Fibroblast of skin of left biceps (primary cell): ENCODE results near the gene MOV10.
"Not testable (repeated sequence)": the region's sequence is repeated elsewhere in the genome, so short reads cannot be mapped to it uniquely, and the experiment has no call there.

ENCODE experiments used
- DNase-seq, 2 experiments: peaks; one replicate each; pipeline ENCODE4 v3.0.0-alpha.2; 2013; ENCODE audit warnings: low read depth in 2 of 2

The MOV10 gene

DNA sequence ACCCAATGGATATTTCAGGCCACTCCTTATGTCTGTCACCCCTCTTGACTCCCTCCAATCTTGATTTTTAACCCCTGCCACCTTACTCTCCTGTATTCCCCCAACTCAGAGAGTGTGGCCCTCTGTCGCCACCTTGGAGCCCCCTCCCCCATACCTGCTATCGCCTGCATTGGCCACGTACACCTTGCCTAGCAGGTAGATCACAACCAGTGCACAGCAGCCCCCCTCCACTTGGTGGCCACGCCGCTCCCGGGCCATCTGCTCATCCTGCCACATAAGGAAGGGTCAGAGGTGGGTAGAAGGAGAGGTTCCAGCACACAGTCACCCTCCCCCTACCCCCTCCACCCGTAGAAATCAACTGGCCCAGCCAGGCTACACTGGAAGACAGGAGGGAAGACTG, 37.7 kb downstream of the MOV10 start:
- no peak for DNase-seq

DNA sequence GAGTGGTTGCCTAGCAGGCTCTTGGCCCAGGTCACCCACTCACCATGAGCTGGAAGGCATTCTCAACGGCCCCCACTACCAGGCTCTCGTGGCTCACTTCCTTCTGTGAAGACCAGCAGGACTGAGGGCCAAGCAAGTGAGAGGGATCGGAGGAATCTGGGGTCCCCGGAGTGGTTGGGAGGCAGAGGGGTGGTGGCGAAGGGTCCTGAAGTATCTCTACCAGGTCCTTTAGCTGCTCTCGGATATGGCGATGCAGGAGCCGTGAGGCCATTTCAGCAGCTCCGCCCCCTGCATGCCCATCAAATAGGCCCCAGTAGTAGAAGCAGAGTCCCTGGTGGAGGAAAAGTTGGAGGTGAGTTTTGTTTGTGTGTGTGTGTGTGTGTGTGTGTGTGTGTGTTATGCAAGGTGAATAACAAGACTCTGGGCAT, 38.3 kb downstream of the MOV10 start:
- DNase-seq, result no peak

DNA sequence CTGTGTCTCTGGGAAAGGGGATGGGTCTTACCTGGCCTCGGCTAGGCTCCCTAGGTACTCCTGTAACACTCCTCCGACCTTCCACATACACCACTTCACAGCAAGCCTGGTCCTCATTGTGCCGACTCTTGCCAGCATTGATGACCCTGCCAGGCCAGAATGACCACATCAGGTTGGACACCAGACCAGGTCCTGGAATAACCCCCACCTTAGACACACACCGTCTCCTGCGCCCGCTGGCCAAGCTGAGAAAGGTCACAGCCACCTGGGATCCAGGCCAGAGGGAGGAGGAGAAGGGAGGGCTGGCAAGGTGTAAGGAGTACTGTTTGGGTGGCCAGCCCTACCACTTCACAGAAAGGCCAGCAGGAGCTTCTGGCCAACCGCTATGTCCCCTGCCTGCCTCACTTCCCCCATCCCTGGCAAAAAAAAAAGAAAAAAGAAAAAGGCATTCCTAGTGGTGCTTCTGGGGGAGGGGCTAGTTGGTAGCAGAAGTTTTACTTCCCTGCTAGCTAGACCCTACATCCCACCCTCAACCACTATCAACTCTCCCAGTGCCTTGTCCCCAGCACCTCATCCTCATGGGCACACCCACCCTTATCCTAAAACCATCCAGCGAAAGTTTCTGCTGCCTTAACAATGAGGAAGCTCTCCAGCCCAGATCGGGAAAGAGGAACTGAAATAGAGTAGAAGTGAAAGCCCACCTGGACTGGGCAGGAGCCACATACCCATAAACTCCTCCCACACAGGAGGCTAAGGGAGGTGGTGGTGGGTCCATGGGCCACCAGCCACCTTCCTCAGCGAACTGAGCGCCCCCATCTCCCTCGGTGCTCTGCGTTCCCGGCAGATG, 39.2 kb downstream of the MOV10 start:
- DNase-seq, result no peak

DNA sequence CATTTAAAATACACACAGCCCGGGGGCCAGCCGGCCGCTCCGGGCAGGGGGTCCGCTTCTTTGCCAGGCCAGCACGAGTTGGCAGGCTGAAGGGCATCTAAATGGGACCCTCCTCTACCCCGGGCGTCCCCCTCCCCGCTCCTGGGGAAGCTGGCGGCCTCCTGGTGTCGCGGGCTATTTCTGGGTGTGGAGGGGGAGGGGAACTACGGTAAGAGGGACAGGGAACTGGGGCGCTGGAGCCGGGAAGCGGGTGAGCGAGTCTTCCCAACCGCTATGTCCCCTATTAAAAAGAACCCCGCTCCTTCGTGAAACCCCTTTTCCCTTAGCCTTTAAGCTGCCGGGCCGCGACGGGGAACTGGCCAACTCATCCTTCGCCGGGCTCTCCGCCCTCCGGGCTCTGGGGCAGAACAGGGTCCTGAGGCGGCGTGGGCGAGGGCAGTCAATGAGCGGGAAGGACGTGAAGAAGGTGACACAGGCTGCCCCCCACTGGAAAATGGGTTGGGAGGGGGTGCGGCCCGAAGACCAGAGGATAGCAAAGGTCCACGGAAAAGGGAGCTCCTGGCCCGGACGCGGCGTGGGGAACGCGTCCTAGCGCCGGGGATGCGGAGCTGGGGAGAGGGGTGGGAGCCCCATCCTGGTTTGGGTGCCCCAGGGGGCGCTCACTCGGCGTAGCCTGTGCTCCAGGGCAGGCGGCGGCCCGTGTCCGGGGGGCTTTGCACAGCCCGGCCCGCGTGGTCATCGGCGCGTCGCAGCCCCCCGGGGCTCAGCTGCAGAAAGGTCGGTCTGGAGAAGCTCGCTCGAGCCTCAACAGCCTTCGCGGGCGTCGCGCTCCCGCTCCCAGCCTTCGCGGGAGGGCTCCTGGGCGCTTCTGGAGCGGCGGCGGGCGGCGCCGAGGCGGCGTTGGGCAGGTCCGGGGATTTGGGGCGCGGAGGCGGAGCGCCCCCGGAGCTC, 40.1 kb downstream of the MOV10 start:
- DNase-seq, result no peak

DNA sequence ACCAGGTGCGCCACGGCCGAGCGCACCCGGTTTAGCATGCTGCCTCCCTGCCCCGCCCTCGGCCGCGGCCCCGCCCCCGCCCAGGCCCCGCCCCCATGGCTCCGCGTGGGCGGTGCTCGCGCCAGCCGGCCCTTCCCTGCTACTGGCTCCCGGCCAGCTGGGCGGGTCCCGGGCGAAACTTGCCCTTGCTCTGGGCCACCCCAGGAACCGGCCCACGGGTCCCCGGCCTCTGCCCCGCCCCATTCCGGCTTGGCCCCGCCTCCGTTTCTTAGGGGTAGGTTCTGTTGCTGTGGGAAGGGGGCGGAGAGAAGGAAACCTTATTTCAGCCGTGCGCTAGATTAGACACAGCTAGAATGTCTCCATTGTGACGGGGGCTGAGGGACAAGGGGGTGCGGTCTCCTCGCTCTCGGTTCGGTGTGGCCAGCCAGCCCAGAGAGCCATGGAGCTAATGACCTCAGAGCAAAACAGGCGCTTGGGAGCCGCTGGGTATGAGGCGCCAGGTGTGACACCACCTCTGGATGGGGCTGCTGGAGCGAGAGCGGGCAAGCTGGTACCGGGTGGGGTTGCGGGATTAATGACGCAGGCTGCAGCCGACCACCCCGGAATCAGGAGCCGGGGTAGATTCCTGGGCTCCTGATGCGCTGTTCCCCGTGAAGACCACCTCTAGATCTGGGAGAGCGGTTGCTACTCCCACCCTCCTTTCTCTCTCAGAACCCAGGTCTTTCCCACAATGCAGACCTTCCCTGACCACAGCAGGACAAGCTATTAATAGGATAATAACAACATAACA, 41.0 kb downstream of the MOV10 start, which contains the start of gene PPM1J:
Gene PPM1J, minus strand, starts transcription at position 69 of the 790 bp plus-strand sequence. Its CDS starts 31 bp downstream, at position 38.
- peak; percentile 66 to 69 for DNase-seq

DNA sequence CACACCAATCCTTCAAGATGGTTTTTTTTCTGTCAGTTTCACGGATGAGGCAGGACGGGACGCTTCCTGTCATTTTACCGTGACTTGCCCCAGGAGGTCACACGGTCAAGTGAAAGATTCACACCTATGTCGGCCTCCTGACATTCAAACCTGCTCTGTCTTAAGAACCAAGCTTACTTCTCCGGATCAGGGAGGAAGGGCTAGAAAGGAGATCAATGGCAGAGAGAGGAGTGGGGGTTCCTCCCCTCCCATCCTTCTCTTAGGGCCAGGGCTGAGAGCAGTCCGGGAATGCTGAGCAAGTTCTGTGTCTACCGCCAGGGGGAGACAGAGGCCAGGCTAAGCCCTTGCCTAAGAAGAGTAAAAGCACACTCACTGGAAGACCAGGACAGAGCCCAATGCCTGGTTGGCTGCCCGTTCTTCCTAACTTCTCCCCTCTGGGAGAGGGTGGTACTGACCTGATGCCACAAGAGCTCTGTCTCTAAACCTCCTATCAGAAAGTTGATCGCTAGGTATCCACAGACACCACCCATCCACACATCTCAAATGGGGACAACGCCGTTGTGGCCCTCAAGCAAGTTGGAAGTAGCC, 41.8 kb downstream of the MOV10 start:
- DNase-seq, result peak; percentile 62 to 64

DNA sequence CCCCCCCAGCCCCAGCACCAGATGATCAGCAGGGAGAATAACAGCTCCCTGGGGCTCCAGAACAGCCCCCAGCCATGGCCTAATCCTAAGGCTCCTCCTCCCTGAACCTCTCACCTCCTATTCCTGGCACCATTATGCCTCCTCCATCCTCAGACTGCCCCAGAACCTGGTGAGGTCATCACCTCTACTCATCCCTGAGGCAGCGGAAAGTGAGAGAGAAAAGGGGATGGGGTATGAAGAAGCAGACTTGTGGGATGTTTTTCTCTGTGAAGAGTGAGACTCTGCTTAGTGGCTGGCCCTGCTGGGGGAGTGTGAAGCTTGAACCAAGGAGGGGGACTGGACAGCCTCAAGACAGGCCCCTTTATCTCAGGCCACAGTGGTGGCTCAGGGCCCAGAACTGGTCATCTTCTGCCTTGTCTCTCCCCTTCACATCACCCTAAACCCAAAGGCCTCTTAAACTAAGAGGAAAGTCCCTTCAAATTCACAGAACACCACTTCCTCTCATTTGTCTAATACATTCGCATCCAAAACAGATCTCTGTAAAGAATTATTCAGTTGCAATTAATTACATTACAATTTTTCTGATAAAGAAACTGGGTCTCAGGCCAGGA, 42.9 kb downstream of the MOV10 start:
- DNase-seq, result no peak

DNA sequence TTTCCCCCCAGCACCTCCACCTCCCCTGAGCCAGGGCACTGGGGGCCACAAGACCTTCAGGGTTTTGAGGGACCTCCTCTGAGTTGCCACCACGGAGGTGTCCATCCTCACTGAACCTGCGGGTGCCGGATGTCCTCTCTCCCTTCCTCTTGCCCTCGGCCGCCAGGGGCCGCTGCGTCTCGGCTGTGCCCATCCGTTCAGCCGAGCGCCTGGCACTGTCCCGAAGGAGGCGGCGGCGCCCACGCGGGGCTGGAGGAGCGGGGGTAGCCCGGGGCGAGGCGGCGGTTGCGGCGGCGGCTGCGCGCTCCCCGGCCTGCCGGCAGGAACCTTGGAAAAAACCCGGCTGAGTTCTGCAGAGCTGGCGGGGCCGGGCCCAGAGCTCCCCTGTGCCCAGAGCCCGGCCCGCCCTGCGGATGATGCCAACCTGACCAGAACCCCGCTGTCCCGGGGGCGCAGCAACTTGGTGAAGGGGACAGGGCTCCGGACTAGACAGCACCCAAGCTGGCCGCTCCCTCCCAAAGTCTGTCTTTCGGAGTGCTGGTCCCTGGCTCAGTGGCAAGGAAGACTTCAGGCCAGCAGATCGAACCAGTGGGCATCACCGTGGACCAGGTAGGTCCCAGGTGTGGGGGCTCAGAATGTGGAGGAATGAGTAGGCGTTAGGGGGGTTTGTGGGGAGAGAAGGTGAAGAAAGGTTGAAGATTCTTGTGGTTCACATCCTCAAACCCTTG, 44.4 kb downstream of the MOV10 start:
- no peak for DNase-seq

DNA sequence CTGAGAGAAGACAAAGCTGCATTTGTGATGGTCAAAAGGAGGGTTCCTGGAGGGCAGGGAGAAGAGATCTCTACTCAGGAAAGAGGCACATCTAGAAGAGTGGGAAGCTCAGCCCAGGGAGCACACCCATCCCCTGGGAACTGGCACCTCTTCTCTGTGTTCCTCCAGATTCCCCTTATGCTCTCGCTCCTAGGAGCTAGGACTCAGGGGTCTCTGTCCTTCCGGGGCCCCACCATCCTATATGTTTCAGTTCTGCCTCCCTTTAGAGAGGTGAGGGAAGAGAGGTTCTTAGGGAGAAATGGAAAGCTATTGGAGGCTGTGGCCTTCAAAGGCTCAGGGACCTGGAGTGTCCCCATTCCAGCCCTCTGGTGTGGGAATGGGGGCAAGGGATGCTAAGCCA, 45.2 kb downstream of the MOV10 start:
- no peak for DNase-seq

DNA sequence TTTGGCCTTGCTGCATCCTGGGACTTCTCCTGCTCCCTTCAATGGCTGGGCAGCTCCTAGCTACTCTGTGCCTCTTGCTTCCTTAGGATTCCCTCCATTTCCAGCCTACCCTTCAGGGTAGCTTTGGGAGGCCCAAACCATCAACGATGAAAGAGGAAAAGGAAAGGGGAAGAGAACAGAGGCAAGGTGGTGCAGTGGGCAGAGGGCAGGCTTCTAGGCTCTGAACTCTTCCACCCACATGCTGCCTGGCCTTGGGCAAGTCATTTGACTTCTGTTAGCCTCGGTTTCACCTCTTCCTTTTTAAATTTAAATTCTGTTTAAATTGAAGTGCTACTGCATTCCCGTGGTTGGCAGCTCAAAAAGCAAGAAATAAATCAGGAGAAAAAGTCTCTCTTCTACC, 46.3 kb downstream of the MOV10 start:
- DNase-seq, result no peak

DNA sequence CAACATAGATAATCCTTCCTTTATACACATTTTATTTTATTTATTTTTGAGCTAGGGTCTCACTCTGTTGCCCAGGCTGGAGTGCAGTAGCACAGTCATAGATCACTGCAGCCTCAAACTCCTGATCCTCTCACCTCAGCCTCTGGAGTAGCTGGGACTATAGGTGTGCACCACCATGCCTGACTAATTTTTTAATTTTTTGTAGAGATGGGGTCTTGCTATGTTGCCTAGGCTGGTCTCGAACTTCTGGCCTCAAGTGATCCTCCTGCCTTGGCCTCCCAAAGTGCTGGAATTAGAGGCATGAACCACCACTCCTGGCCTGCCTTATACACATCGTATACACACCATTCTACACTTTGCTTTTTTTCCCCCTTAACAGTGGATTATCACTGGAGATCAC, 46.8 kb downstream of the MOV10 start:
- not testable (repeated sequence) for DNase-seq

DNA sequence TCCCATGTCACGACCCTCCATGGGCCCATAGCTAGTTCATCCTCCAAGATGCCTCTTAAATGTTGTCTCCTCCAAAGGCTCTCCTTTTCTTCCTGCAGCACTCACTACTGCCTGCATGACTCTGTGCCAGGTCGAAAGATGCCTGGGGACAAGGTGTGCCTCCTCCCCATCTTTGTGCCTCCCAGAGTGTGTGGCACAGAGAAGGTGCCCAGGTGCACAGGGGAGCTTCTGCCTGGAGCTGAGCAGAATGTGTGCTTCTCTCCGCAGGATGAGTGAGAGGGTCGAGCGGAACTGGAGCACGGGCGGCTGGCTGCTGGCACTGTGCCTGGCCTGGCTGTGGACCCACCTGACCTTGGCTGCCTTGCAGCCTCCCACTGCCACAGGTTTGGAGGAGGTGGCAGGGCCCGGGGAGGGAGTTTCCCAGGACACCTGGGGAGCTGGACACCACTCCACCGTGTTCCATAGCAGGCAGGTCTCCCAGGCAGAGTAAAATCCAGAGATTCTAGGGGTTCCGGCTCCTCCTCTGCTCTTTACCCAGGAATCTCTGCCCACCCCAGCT, 47.6 kb downstream of the MOV10 start:
- DNase-seq, result no peak

DNA sequence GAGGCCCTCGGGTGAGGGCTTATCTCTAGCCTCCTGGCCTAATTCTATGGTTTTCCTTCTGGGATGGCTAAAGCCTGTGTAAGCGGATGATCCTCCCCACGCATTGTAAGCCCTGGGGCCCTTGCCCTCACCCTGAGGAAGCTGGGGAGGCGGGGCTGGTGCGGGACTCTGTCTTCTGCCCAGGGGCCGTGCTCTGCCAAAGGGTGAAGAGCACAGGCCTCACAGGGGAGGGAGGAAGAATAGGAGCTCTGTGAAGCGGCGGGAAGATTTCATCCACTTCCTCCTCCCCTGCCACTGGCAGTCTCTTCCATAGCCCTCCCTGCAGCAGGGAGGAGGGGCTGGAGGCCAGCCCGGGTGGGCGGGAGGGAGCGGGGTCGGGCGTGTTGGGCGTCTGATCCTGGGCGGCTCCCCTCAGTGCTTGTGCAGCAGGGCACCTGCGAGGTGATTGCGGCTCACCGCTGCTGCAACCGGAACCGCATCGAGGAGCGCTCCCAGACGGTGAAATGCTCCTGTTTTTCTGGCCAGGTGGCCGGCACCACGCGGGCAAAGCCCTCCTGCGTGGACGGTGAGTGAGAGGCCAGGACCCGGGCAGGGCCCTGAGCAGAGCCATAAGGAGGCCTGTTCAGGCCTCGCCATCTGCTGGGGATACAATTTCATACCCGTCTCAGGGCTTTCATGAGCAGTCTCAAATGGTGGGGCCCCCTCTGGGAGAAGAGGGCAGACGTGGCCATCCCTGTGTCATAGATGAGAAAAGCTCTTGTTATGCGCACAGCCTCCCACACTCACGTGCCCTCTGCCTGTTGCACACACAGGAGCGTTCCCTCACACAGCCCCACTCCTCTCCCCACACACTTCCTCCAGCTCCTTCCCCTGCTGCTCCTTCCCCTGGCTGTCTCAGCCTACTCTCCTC, 48.4 kb downstream of the MOV10 start:
- no peak for DNase-seq

DNA sequence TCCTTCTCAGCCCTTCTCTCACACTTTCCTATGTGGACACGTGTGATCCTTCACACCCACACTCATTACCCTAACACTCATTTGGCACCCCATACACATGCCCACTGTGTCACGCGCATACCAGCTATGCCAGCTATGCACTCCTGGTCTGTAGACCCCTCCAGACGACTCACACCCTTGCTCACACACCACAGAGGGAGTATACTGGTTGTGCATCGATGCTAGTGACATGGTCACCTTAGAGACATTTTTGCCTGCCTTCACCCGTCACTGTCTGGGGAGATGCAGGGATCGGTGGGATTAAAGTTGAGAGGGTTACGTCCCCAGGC, 49.0 kb downstream of the MOV10 start:
- no peak for DNase-seq

DNA sequence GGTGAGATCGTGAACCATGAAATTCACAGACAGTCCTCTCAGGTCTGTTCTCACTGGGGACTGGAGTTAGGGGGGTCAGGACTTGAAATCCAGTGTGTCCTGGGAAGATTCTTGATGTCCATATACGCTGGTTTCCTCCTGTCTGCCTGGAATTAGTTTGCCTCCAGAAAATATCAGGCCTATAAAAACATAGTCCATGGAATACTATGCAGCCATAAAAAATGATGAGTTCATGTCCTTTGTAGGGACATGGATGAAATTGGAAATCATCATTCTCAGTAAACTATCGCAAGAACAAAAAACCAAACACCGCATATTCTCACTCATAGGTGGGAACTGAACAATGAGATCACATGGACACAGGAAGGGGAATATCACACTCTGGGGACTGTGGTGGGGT, 49.8 kb downstream of the MOV10 start:
- not testable (repeated sequence) for DNase-seq

DNA sequence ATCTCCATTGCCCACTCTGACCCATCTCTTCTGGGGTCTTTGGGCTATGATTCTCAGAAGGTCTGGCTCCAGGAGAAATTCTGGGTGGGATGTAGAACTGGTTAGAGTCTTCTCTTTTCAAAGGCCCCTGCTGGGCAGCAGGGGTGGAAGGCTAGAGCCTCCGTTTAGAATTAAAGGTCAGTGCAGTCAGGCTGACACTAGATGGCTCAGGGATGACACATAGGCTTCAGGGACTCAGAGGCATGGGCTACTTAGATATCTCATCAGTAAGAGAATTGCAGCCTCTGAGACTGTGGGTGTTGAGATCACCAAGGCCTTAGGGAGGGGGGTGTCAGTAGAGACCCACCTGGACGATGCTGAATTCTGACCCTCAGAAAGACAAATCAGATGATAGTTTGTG, 53.3 kb downstream of the MOV10 start:
- no peak for DNase-seq

DNA sequence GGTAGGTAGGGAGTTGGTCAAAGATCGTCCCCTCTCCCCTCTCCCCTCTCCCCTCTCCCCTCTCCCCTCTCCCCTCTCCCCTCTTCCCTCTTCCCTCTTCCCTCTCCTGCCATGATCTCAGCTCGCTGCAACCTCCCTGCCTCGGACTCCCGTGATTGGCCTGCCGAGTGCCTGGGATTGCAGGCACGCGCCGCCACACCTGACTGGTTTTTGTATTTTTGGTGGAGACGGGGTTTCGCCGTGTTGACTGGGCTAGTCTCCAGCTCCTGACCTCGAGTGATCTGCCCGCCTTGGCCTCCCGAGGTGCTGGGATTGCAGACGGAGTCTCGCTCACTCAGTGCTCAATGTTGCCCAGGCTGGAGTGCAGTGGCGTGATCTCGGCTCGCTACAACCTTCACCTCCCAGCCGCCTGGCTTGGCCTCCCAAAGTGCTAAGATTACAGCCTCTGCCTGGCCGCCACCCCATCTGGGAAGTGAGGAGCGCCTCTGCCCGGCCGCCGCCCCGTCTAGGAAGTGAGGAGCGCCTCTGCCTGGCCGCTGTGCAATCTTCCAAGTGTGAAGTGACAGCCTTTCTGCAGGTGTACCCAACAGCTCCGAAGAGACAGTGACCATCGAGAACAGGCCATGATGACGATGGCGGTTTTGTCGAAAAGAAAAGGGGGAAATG, 54.0 kb downstream of the MOV10 start:
- not testable (repeated sequence) for DNase-seq

DNA sequence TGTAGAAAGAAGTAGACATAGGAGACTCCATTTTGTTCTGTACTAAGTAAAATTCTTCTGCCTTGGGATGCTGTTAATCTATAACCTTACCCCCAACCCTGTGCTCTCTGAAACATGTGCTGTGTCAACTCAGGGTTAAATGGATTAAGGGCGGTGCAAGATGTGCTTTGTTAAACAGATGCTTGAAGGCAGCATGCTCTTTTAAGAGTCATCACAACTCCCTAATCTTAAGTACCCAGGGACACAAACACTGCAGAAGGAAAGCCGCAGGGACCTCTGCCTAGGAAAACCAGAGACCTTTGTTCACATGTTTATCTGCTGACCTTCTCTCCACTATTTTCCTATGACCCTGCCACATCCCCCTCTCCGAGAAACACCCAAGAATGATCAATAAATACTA, 54.6 kb downstream of the MOV10 start:
- not testable (repeated sequence) for DNase-seq
